ENCODE results near the gene IFNA6.

DNA sequence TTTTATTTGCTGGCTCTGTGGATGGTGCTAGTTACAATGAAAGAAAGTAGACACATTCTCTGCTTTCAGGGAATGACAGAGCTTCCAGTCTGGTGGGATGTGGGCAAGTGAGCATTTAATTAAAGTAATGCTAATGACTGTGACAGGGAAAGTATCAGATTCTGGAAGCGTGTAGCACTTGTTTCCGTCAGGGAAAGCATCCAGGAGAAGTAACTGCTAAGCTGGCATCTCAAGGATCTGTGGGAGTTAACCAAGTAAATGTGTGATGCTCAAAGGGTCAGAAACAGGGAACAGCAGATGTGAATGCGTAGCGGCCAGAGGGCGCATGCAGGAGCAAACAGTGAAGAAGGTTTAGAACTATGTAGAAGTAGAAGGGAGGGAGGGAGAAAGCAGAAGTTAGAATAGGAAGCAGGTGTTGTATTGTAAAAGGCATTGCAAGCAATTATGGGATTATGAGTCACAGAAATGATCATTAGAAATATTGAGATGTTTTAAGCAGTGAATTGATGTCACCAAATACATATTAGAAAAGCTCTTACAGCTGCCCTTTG lies 27.7 kb downstream of the IFNA6 start:
- TF ChIP-seq CTCF (IDR thresholded peaks at IDR 0.05) (no peak), POLR2A (IDR thresholded peaks at IDR 0.05) (no peak)

Data from heart left ventricle (tissue), 13 donors.